Body of pancreas (tissue), 4 donors: ENCODE measurements around the gene LYST.

Experiments
- POLR2A ChIP-seq, 3 donors: fragments of 450-650 bp; IDR thresholded peaks; one replicate each; pipeline ENCODE4 v1.6.1; 2016; ENCODE audit warnings: antibody characterized with exemption in 3 of 3, mild to moderate bottlenecking in 2 of 3
- TF ChIP-seq, protein P1 (sequence below), 7 experiments: fragments of 450-650 bp in 4 of 7; fragments of 200-600 bp in 3 of 7; sonication (generic) in 3 of 7; IDR thresholded peaks; one replicate each; pipeline ENCODE4 v1.5.1; 2016 to 2019; ENCODE audit warnings: antibody characterized with exemption in 7 of 7

- TF ChIP-seq, protein P1, sequence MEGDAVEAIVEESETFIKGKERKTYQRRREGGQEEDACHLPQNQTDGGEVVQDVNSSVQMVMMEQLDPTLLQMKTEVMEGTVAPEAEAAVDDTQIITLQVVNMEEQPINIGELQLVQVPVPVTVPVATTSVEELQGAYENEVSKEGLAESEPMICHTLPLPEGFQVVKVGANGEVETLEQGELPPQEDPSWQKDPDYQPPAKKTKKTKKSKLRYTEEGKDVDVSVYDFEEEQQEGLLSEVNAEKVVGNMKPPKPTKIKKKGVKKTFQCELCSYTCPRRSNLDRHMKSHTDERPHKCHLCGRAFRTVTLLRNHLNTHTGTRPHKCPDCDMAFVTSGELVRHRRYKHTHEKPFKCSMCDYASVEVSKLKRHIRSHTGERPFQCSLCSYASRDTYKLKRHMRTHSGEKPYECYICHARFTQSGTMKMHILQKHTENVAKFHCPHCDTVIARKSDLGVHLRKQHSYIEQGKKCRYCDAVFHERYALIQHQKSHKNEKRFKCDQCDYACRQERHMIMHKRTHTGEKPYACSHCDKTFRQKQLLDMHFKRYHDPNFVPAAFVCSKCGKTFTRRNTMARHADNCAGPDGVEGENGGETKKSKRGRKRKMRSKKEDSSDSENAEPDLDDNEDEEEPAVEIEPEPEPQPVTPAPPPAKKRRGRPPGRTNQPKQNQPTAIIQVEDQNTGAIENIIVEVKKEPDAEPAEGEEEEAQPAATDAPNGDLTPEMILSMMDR (IDR thresholded peaks at IDR 0.05): no peak
- no peak for TF ChIP-seq POLR2A (IDR thresholded peaks at IDR 0.05)
Observed at GRCh38 chr1:235748747-235749146, 118.0 kb downstream of the LYST start.
